Measurements from ENCODE around the gene GATA2. TPM values are rescaled to one million over a fixed set of nuclear protein-coding genes. Genes with fewer than 3 reads are reported as not detected.

Gene GATA2
- total and polyA plus RNA-seq, 9 donors = 2.1 to 4.5 (median 3.0) TPM

Other genes starting within 250 kb of the GATA2 start
- gene DNAJB8, start 26.3 kb downstream of the GATA2 start, total RNA-seq = not detected
- gene DNAJB8, start 26.3 kb downstream of the GATA2 start, polyA plus RNA-seq (ENCODE audit: insufficient read depth in 1 of 8, insufficient read length in 8 of 8, low replicate concordance in 1 of 8) = not detected
- 144 TPM for gene RPN1, start 157.6 kb upstream of the GATA2 start, total RNA-seq
- 100 to 1,000 TPM in 6 of 8 donors, 10 to 100 TPM in 2; 95.8 to 128 (median 104) TPM for gene RPN1, start 157.6 kb upstream of the GATA2 start, polyA plus RNA-seq (ENCODE audit: insufficient read depth in 1 of 8, insufficient read length in 8 of 8, low replicate concordance in 1 of 8)
- 31.5 TPM for gene RAB7A, start 233.0 kb upstream of the GATA2 start, total RNA-seq
- 100 to 1,000 TPM; 132 to 160 (median 143) TPM for gene RAB7A, start 233.0 kb upstream of the GATA2 start, polyA plus RNA-seq (ENCODE audit: insufficient read depth in 1 of 8, insufficient read length in 8 of 8, low replicate concordance in 1 of 8)

Measured in muscle of leg (tissue), 9 donors.